Loucy (cell line): ENCODE results near the gene EFNA5.

ENCODE experiments used
- EZH2phosphoT487 ChIP-seq: fragments of 200-600 bp; IDR thresholded peaks from 2 replicates; pipeline ENCODE4 v1.6.1; 2018; ENCODE audit warnings: antibody characterized with exemption, mild to moderate bottlenecking, moderate library complexity, borderline replicate concordance
- TF ChIP-seq, protein P1 (sequence below): fragments of 200-600 bp; sonication (generic); conservative IDR thresholded peaks from 2 replicates; pipeline ENCODE4 v1.5.1; 2014; ENCODE audit warnings: mild to moderate bottlenecking, antibody characterized with exemption, low read length

DNA sequence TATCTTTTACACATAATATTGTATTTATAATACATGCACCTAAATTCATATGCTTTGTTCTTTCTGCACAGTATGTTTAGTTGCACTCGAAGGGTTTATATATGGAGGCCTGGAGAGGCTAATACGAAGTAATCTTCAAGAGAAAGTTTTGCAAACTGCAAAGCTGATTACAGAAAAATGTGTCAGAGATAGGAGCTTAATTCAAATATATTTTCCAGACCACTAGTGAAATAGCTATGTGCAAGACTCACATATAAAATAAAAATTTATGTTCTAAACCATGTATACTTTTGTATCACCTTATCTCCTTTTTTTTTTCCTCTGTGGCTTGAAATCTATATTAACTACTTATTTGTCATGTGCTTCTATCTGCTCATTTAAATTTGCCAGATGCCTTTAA lies 313.8 kb downstream of the EFNA5 start:
- TF ChIP-seq, protein P1, sequence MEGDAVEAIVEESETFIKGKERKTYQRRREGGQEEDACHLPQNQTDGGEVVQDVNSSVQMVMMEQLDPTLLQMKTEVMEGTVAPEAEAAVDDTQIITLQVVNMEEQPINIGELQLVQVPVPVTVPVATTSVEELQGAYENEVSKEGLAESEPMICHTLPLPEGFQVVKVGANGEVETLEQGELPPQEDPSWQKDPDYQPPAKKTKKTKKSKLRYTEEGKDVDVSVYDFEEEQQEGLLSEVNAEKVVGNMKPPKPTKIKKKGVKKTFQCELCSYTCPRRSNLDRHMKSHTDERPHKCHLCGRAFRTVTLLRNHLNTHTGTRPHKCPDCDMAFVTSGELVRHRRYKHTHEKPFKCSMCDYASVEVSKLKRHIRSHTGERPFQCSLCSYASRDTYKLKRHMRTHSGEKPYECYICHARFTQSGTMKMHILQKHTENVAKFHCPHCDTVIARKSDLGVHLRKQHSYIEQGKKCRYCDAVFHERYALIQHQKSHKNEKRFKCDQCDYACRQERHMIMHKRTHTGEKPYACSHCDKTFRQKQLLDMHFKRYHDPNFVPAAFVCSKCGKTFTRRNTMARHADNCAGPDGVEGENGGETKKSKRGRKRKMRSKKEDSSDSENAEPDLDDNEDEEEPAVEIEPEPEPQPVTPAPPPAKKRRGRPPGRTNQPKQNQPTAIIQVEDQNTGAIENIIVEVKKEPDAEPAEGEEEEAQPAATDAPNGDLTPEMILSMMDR = no peak
- no peak for TF ChIP-seq EZH2phosphoT487
